ENCODE measurements around the gene NHLRC3.

DNA sequence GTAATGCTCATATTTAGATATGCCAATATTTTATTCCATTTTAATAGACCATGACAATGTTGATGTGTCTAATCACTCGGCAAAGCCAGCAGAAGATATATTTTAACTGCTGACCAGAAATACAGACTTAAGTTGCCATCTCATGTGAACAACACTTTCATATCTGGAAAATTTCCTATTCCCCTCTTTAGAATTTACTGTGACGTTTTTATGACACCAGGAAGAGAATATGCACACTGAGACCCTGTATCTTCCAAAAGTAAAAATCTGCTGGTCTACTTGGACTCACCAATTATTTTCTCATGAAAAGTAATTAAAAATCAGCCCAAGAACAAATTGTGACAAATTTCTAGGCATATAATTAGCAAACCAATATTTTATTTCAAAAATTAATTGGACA lies 2.5 kb upstream of the NHLRC3 start:
- TF ChIP-seq, protein P1, sequence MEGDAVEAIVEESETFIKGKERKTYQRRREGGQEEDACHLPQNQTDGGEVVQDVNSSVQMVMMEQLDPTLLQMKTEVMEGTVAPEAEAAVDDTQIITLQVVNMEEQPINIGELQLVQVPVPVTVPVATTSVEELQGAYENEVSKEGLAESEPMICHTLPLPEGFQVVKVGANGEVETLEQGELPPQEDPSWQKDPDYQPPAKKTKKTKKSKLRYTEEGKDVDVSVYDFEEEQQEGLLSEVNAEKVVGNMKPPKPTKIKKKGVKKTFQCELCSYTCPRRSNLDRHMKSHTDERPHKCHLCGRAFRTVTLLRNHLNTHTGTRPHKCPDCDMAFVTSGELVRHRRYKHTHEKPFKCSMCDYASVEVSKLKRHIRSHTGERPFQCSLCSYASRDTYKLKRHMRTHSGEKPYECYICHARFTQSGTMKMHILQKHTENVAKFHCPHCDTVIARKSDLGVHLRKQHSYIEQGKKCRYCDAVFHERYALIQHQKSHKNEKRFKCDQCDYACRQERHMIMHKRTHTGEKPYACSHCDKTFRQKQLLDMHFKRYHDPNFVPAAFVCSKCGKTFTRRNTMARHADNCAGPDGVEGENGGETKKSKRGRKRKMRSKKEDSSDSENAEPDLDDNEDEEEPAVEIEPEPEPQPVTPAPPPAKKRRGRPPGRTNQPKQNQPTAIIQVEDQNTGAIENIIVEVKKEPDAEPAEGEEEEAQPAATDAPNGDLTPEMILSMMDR (IDR thresholded peaks at IDR 0.05): no peak
- no peak for TF ChIP-seq POLR2A (IDR thresholded peaks at IDR 0.05)
